MG63 (cell line): ENCODE measurements around the gene DLG1. TPM values are rescaled to one million over a fixed set of nuclear protein-coding genes. Genes with fewer than 3 reads are reported as not detected.

ENCODE experiments used
- DNase-seq: peaks from one replicate; pipeline ENCODE4 v3.0.0-alpha.2; 2020
- H3K27me3 ChIP-seq: fragments of 250-450 bp; sonication (Bioruptor Pico); 2 replicates; pipeline ENCODE4 v1.5.1; 2020; ENCODE audit warnings: mild to moderate bottlenecking, moderate library complexity
- H3K36me3 ChIP-seq: fragments of 250-450 bp; sonication (Bioruptor Pico); 2 replicates; pipeline ENCODE4 v1.5.1; 2020; ENCODE audit warnings: mild to moderate bottlenecking, moderate library complexity
- H3K4me3 ChIP-seq: fragments of 250-450 bp; sonication (Bioruptor Pico); 2 replicates; pipeline ENCODE4 v1.5.1; 2020; ENCODE audit warnings: mild to moderate bottlenecking, moderate library complexity
- H3K9me3 ChIP-seq: fragments of 250-450 bp; sonication (Bioruptor Pico); 2 replicates; pipeline ENCODE4 v1.5.1; 2020; ENCODE audit warnings: mild to moderate bottlenecking, moderate library complexity
- total RNA-seq: library from RNA; depleted of rRNA; stranded (reverse); fragments of >200 nt; shearing (Covaris generic); gene quantifications from 2 replicates; pipeline ENCODE4 v1.2.3, GENCODE V29; 2014; ENCODE audit warnings: low replicate concordance

The DLG1 gene
- total RNA-seq, 1 experiment from 2014 or later: 21.3 TPM

- Histone ChIP-seq H3K4me3 (no peak overlapping the region), H3K27me3 (no peaks in the 10 kb centered on the region), H3K9me3 (no peaks in the 10 kb centered on the region), H3K36me3 (peaks cover 9% of the 10 kb centered on the region; the same call in 1 of the 2 replicates)
- no peak for DNase-seq
These were observed 106.5 kb downstream of the DLG1 start for GRCh38 chr3:197191897-197192296.

- Histone ChIP-seq H3K9me3 (no peaks in the 10 kb centered on the region), H3K4me3 (no peak overlapping the region), H3K27me3 (no peaks in the 10 kb centered on the region), H3K36me3 (peaks cover 9% of the 10 kb centered on the region; the same call in 1 of the 2 replicates)
- DNase-seq: no peak
These were observed 108.8 kb downstream of the DLG1 start for GRCh38 chr3:197189623-197190022.

GRCh38 chr3:197188963-197189362, 109.4 kb downstream of the DLG1 start:
- Histone ChIP-seq H3K36me3 (peaks cover 9% of the 10 kb centered on the region; the same call in 1 of the 2 replicates), H3K27me3 (no peaks in the 10 kb centered on the region), H3K4me3 (no peak overlapping the region), H3K9me3 (no peaks in the 10 kb centered on the region)
- DNase-seq: no peak

GRCh38 chr3:197186887-197187588, 111.4 kb downstream of the DLG1 start:
- H3K4me3 ChIP-seq: no peak overlapping the region
- H3K36me3 ChIP-seq: peaks cover 6% of the 10 kb centered on the region; the same call in 1 of the 2 replicates
- no peaks in the 10 kb centered on the region for H3K9me3 ChIP-seq
- H3K27me3 ChIP-seq: no peaks in the 10 kb centered on the region
- DNase-seq: no peak

- DNase-seq: no peak
- no peaks in the 10 kb centered on the region for H3K9me3 ChIP-seq
- H3K27me3 ChIP-seq: no peaks in the 10 kb centered on the region
- peaks cover 3% of the 10 kb centered on the region; the same call in 1 of the 2 replicates for H3K36me3 ChIP-seq
- no peak overlapping the region for H3K4me3 ChIP-seq
These were observed 114.8 kb downstream of the DLG1 start for GRCh38 chr3:197183582-197183981.

- no peaks in the 10 kb centered on the region for H3K27me3 ChIP-seq
- H3K36me3 ChIP-seq: peaks cover 6% of the 10 kb centered on the region; the same call in 1 of the 2 replicates
- DNase-seq: no peak
- no peaks in the 10 kb centered on the region for H3K9me3 ChIP-seq
- no peak overlapping the region for H3K4me3 ChIP-seq
These were observed 116.7 kb downstream of the DLG1 start for GRCh38 chr3:197181741-197182140.

GRCh38 chr3:197178998-197179397, 119.4 kb downstream of the DLG1 start:
- no peak for DNase-seq
- Histone ChIP-seq H3K4me3 (no peak overlapping the region), H3K27me3 (no peaks in the 10 kb centered on the region), H3K9me3 (no peaks in the 10 kb centered on the region), H3K36me3 (peaks cover 8% of the 10 kb centered on the region; the same call in 1 of the 2 replicates)

GRCh38 chr3:197175503-197175902, 122.9 kb downstream of the DLG1 start:
- H3K36me3 ChIP-seq: peaks cover 25% of the 10 kb centered on the region
- no peaks in the 10 kb centered on the region for H3K9me3 ChIP-seq
- no peak for DNase-seq
- H3K4me3 ChIP-seq: no peak overlapping the region
- H3K27me3 ChIP-seq: no peaks in the 10 kb centered on the region

- Histone ChIP-seq H3K4me3 (no peak overlapping the region), H3K27me3 (no peaks in the 10 kb centered on the region), H3K9me3 (no peaks in the 10 kb centered on the region), H3K36me3 (peaks cover 27% of the 10 kb centered on the region)
- no peak for DNase-seq
These were observed 123.5 kb downstream of the DLG1 start for GRCh38 chr3:197174927-197175326.

- Histone ChIP-seq H3K36me3 (peaks cover 27% of the 10 kb centered on the region), H3K9me3 (no peaks in the 10 kb centered on the region), H3K27me3 (no peaks in the 10 kb centered on the region), H3K4me3 (no peak overlapping the region)
- DNase-seq: no peak
These were observed 124.8 kb downstream of the DLG1 start for GRCh38 chr3:197173620-197174019.

- no peak overlapping the region for H3K4me3 ChIP-seq
- H3K27me3 ChIP-seq: no peaks in the 10 kb centered on the region
- no peaks in the 10 kb centered on the region for H3K9me3 ChIP-seq
- DNase-seq: no peak
- H3K36me3 ChIP-seq: peaks cover 24% of the 10 kb centered on the region
These were observed 126.8 kb downstream of the DLG1 start for GRCh38 chr3:197171481-197172067.

- Histone ChIP-seq H3K9me3 (no peaks in the 10 kb centered on the region), H3K36me3 (peaks cover 32% of the 10 kb centered on the region), H3K27me3 (no peaks in the 10 kb centered on the region), H3K4me3 (no peak overlapping the region)
- no peak for DNase-seq
These were observed 129.4 kb downstream of the DLG1 start for GRCh38 chr3:197169028-197169427.

- Histone ChIP-seq H3K9me3 (no peaks in the 10 kb centered on the region), H3K27me3 (no peaks in the 10 kb centered on the region), H3K4me3 (no peak overlapping the region), H3K36me3 (peaks cover 35% of the 10 kb centered on the region)
- DNase-seq: no peak
These were observed 129.8 kb downstream of the DLG1 start for GRCh38 chr3:197168606-197169005.

- Histone ChIP-seq H3K9me3 (no peaks in the 10 kb centered on the region), H3K4me3 (no peak overlapping the region), H3K27me3 (no peaks in the 10 kb centered on the region), H3K36me3 (peaks cover 33% of the 10 kb centered on the region)
- no peak for DNase-seq
These were observed 130.3 kb downstream of the DLG1 start for GRCh38 chr3:197168063-197168462.

- Histone ChIP-seq H3K4me3 (no peak overlapping the region), H3K9me3 (no peaks in the 10 kb centered on the region), H3K36me3 (peaks cover 28% of the 10 kb centered on the region), H3K27me3 (no peaks in the 10 kb centered on the region)
- DNase-seq: no peak
These were observed 130.9 kb downstream of the DLG1 start for GRCh38 chr3:197167549-197167948.

- H3K4me3 ChIP-seq: no peak overlapping the region
- no peaks in the 10 kb centered on the region for H3K9me3 ChIP-seq
- DNase-seq: no peak
- no peaks in the 10 kb centered on the region for H3K27me3 ChIP-seq
- peaks cover 18% of the 10 kb centered on the region; the same call in 1 of the 2 replicates for H3K36me3 ChIP-seq
These were observed 132.5 kb downstream of the DLG1 start for GRCh38 chr3:197165890-197166289.

- Histone ChIP-seq H3K4me3 (no peak overlapping the region), H3K36me3 (peaks cover 49% of the 10 kb centered on the region), H3K27me3 (no peaks in the 10 kb centered on the region), H3K9me3 (peaks cover 29% of the 10 kb centered on the region)
- no peak for DNase-seq
These were observed 143.4 kb downstream of the DLG1 start for GRCh38 chr3:197155046-197155445.

GRCh38 chr3:197151580-197151979, 146.8 kb downstream of the DLG1 start:
- H3K36me3 ChIP-seq: peaks cover 40% of the 10 kb centered on the region
- DNase-seq: peak; percentile 71
- no peaks in the 10 kb centered on the region for H3K27me3 ChIP-seq
- H3K4me3 ChIP-seq: no peak overlapping the region
- H3K9me3 ChIP-seq: peaks cover 15% of the 10 kb centered on the region
